GM12878 (cell line): ENCODE data around the gene ALDH1A3. TPM values are rescaled to one million over a fixed set of nuclear protein-coding genes. Genes with fewer than 3 reads are reported as not detected.

Experiments used
- BMI1 ChIP-seq: fragments of 450-650 bp; IDR thresholded peaks from 2 replicates; pipeline ENCODE4 v1.6.1; 2016; ENCODE audit warnings: mild to moderate bottlenecking, moderate library complexity, borderline replicate concordance
- CEBPB ChIP-seq, 2 experiments: fragments of 150-350 bp in 1 of 2; IDR thresholded peaks; 2 replicates each; pipeline ENCODE4 v1.6.1; 2012 to 2014; ENCODE audit warnings: low read depth in 2 of 2, low read length in 2 of 2, borderline replicate concordance in 1 of 2, inconsistent platforms in 1 of 2
- CREM ChIP-seq: IDR thresholded peaks from 2 replicates; pipeline ENCODE4 v1.6.1; 2014; ENCODE audit warnings: antibody characterized with exemption, low read depth
- EP300 ChIP-seq, 2 experiments: fragments of 150-350 bp in 1 of 2; IDR thresholded peaks; 2 replicates each; pipeline ENCODE4 v1.6.1; 2011 to 2012; ENCODE audit warnings: low read depth in 2 of 2, low read length in 2 of 2, borderline replicate concordance in 1 of 2, improper control_type of control experiment in 1 of 2, inconsistent platforms in 1 of 2; ENCODE audit not compliant: control insufficient read depth in 1 of 2
- MTA2 ChIP-seq: fragments of 450-650 bp; IDR thresholded peaks from 2 replicates; pipeline ENCODE4 v1.6.1; 2016; ENCODE audit warnings: low read depth, mild to moderate bottlenecking, moderate library complexity
- MYC ChIP-seq: IDR thresholded peaks from 2 replicates; pipeline ENCODE4 v1.6.1; 2011; ENCODE audit warnings: mild to moderate bottlenecking, low read length, moderate library complexity, inconsistent platforms; ENCODE audit not compliant: insufficient read depth, insufficient replicate concordance, insufficient read length, severe bottlenecking
- PML ChIP-seq: IDR thresholded peaks from 2 replicates; pipeline ENCODE4 v1.6.1; 2012; ENCODE audit warnings: low read length, inconsistent platforms
- POLR2AphosphoS5 ChIP-seq: IDR thresholded peaks from 2 replicates; pipeline ENCODE4 v1.6.1; 2011; ENCODE audit warnings: mild to moderate bottlenecking, low read length, inconsistent platforms
- RFX5 ChIP-seq: IDR thresholded peaks from 2 replicates; pipeline ENCODE4 v1.6.1; 2011; ENCODE audit warnings: low read depth, low read length, improper control_type of control experiment
- SPI1 ChIP-seq: IDR thresholded peaks from 2 replicates; pipeline ENCODE4 v1.6.1; 2011; ENCODE audit warnings: low read depth, mild to moderate bottlenecking, low read length, moderate library complexity, borderline replicate concordance; ENCODE audit not compliant: insufficient read depth
- SREBF2 ChIP-seq: IDR thresholded peaks from 2 replicates; pipeline ENCODE4 v1.6.1; 2012; ENCODE audit warnings: mild to moderate bottlenecking, low read length
- STAT3 ChIP-seq: IDR thresholded peaks from 2 replicates; pipeline ENCODE4 v1.6.1; 2011; ENCODE audit warnings: low read depth, low read length, improper control_type of control experiment
- WRNIP1 ChIP-seq: IDR thresholded peaks from 2 replicates; pipeline ENCODE4 v1.6.1; 2011; ENCODE audit warnings: low read depth, low read length, improper control_type of control experiment, borderline replicate concordance
- YBX1 ChIP-seq: fragments of 450-650 bp; IDR thresholded peaks from 2 replicates; pipeline ENCODE4 v1.6.1; 2016; ENCODE audit warnings: antibody characterized with exemption
- ZNF217 ChIP-seq: fragments of 450-650 bp; IDR thresholded peaks from 2 replicates; pipeline ENCODE4 v1.6.1; 2017; ENCODE audit warnings: antibody characterized with exemption, mild to moderate bottlenecking
- ZNF274 ChIP-seq: IDR thresholded peaks from one replicate; pipeline ENCODE4 v1.8.0; 2011; ENCODE audit not compliant: insufficient read length, insufficient read depth
- ZNF384 ChIP-seq: IDR thresholded peaks from 2 replicates; pipeline ENCODE4 v1.6.1; 2012; ENCODE audit warnings: low read depth, mild to moderate bottlenecking, low read length, improper control_type of control experiment, borderline replicate concordance
- polyA plus RNA-seq, 11 experiments: library from polyadenylated mRNA; depleted of rRNA in 4 of 11; unstranded in 6 of 11; stranded (reverse) in 5 of 11; fragments of >200 nt; fragmentation: Nextera tagmentation in 4 of 11; fragmentation: Illumina TruSeq in 1 of 11; extraction: Ambion mirVana in 4 of 11; extraction: Trizol in 1 of 11; gene quantifications; 1 replicate in 1 of 11; 2 replicates in 10 of 11; pipeline versions ENCODE4 v1.2.1 to v1.2.3, GENCODE V29; 2011 to 2016; ENCODE audit warnings: inconsistent platforms in 2 of 11, missing spikeins in 2 of 11, low read depth in 1 of 11
- total RNA-seq, 4 experiments: library from RNA; depleted of rRNA in 3 of 4; stranded (reverse); fragments of >200 nt in 3 of 4; fragmentation: Illumina TruSeq in 1 of 4; extraction: Trizol in 1 of 4; gene quantifications; 2 replicates each; pipeline versions ENCODE4 v1.2.1 to v1.2.3, GENCODE V29; 2013 to 2021
- TF ChIP-seq, protein P1 (sequence below): fragments of 450-650 bp; IDR thresholded peaks from 2 replicates; pipeline ENCODE4 v1.6.1; 2017; ENCODE audit warnings: borderline replicate concordance
- TF ChIP-seq, protein P2 (sequence below): IDR thresholded peaks from 2 replicates; pipeline ENCODE4 v1.6.1; 2011; ENCODE audit warnings: low read depth, mild to moderate bottlenecking, low read length, moderate library complexity, borderline replicate concordance; ENCODE audit errors: extremely low read depth
- TF ChIP-seq, protein P3 (sequence below): IDR thresholded peaks from 2 replicates; pipeline ENCODE4 v1.6.1; 2011; ENCODE audit warnings: borderline replicate concordance, low read depth, mild to moderate bottlenecking, moderate library complexity, low read length; ENCODE audit not compliant: insufficient read depth, poor library complexity, severe bottlenecking
- TF ChIP-seq, protein P4 (sequence below): IDR thresholded peaks from 2 replicates; pipeline ENCODE4 v1.6.1; 2011; ENCODE audit warnings: borderline replicate concordance, low read depth, mild to moderate bottlenecking, moderate library complexity, mixed read lengths, low read length; ENCODE audit not compliant: insufficient read depth; ENCODE audit errors: extremely low read length
- TF ChIP-seq, protein P5 (sequence below): fragments of 150-350 bp; IDR thresholded peaks from 2 replicates; pipeline ENCODE4 v1.6.1; 2016; ENCODE audit warnings: low read depth, low read length

The ALDH1A3 gene
- total and polyA plus RNA-seq, 10 of the 15 experiments (the other 5 are each of a cell fraction or from before 2014, with no cell fraction given): 0.06 to 0.69 (median 0.18) TPM

DNA sequence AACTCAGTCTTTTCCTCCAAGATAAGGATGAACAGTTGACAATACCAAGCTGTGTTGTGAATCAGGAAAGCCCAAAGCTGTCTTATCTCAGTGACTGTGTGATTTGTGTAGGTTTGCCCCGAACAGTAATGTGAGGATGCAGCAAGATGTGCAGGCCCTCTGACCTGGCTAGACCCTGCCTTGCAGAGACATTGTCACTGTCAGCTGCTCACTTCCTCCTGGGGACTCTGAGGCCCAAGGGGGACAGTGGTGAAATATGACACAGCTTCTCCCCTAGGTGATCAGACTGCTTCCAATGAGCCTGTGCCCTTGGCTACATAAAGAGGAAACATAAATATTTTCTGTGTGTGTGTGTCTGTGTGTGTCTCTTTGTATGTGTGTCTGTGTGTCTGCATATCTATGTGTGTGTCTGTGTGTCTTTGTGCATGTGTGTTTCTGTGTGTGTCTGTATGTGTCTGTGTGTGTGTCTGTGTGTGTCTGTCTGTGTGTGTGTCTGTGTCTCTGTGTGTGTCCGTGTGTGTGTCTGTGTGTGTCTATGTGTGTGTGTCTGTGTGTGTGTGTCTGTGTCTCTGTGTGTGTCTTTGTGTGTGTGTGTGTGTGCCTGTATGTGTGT is 61.2 kb downstream of the ALDH1A3 start (continued):
- TF ChIP-seq, protein P1, sequence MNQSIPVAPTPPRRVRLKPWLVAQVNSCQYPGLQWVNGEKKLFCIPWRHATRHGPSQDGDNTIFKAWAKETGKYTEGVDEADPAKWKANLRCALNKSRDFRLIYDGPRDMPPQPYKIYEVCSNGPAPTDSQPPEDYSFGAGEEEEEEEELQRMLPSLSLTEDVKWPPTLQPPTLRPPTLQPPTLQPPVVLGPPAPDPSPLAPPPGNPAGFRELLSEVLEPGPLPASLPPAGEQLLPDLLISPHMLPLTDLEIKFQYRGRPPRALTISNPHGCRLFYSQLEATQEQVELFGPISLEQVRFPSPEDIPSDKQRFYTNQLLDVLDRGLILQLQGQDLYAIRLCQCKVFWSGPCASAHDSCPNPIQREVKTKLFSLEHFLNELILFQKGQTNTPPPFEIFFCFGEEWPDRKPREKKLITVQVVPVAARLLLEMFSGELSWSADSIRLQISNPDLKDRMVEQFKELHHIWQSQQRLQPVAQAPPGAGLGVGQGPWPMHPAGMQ: no peak
- TF ChIP-seq, protein P2, sequence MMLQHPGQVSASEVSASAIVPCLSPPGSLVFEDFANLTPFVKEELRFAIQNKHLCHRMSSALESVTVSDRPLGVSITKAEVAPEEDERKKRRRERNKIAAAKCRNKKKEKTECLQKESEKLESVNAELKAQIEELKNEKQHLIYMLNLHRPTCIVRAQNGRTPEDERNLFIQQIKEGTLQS: no peak
- no peak for TF ChIP-seq ZNF274
- TF ChIP-seq WRNIP1: 0 out of 2 replicates have a peak, but pooled peaks have one; percentile 21
- TF ChIP-seq EP300 (IDR thresholded peaks at IDR 0.05; ENCODE audit: borderline replicate concordance in 1 of 2, control insufficient read depth in 1 of 2, low read depth in 2 of 2, low read length in 2 of 2): peak; percentile 13 to 32; a peak in 1 of 4 replicates
- TF ChIP-seq, protein P3, sequence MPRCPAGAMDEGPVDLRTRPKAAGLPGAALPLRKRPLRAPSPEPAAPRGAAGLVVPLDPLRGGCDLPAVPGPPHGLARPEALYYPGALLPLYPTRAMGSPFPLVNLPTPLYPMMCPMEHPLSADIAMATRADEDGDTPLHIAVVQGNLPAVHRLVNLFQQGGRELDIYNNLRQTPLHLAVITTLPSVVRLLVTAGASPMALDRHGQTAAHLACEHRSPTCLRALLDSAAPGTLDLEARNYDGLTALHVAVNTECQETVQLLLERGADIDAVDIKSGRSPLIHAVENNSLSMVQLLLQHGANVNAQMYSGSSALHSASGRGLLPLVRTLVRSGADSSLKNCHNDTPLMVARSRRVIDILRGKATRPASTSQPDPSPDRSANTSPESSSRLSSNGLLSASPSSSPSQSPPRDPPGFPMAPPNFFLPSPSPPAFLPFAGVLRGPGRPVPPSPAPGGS: no peak
- peak; percentile 93 for TF ChIP-seq SPI1
- no peak for TF ChIP-seq PML
- TF ChIP-seq, protein P4, sequence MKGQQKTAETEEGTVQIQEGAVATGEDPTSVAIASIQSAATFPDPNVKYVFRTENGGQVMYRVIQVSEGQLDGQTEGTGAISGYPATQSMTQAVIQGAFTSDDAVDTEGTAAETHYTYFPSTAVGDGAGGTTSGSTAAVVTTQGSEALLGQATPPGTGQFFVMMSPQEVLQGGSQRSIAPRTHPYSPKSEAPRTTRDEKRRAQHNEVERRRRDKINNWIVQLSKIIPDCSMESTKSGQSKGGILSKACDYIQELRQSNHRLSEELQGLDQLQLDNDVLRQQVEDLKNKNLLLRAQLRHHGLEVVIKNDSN: no peak
- TF ChIP-seq CEBPB (IDR thresholded peaks at IDR 0.05; ENCODE audit: borderline replicate concordance in 1 of 2, low read depth in 2 of 2, low read length in 2 of 2): no peak
- TF ChIP-seq SREBF2: no peak
- no peak for TF ChIP-seq ZNF217
- 0 out of 2 replicates have a peak, but pooled peaks have one; percentile 40 for TF ChIP-seq YBX1
- TF ChIP-seq MTA2: no peak; the same call in 1 of the 2 replicates
- TF ChIP-seq, protein P5, sequence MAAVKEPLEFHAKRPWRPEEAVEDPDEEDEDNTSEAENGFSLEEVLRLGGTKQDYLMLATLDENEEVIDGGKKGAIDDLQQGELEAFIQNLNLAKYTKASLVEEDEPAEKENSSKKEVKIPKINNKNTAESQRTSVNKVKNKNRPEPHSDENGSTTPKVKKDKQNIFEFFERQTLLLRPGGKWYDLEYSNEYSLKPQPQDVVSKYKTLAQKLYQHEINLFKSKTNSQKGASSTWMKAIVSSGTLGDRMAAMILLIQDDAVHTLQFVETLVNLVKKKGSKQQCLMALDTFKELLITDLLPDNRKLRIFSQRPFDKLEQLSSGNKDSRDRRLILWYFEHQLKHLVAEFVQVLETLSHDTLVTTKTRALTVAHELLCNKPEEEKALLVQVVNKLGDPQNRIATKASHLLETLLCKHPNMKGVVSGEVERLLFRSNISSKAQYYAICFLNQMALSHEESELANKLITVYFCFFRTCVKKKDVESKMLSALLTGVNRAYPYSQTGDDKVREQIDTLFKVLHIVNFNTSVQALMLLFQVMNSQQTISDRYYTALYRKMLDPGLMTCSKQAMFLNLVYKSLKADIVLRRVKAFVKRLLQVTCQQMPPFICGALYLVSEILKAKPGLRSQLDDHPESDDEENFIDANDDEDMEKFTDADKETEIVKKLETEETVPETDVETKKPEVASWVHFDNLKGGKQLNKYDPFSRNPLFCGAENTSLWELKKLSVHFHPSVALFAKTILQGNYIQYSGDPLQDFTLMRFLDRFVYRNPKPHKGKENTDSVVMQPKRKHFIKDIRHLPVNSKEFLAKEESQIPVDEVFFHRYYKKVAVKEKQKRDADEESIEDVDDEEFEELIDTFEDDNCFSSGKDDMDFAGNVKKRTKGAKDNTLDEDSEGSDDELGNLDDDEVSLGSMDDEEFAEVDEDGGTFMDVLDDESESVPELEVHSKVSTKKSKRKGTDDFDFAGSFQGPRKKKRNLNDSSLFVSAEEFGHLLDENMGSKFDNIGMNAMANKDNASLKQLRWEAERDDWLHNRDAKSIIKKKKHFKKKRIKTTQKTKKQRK: no peak
- no peak for TF ChIP-seq STAT3
- no peak for TF ChIP-seq ZNF384
- no peak for TF ChIP-seq RFX5
- TF ChIP-seq BMI1: peak; percentile 24; the same call in 1 of the 2 replicates
- no peak for TF ChIP-seq MYC
- TF ChIP-seq CREM: no peak
- no peak for TF ChIP-seq POLR2AphosphoS5
